Epithelial cell of proximal tubule (primary cell): ENCODE data around the gene OR6Q1. TPM values are rescaled to one million over a fixed set of nuclear protein-coding genes. Genes with fewer than 3 reads are reported as not detected.
A peak's percentile ranks its signal among the peaks of the same experiment; 100 is the strongest.

ENCODE experiments used
- DNase-seq: peaks from one replicate; pipeline ENCODE4 v3.0.0-alpha.2; 2011; ENCODE audit warnings: low read depth
- H3K4me3 ChIP-seq: 2 replicates; pipeline ENCODE4 v1.5.1; 2011; ENCODE audit warnings: low read depth, mild to moderate bottlenecking, low read length
- total RNA-seq: library from RNA; depleted of rRNA; stranded (reverse); fragments of >200 nt; gene quantifications from 2 replicates; pipeline ENCODE4 v1.2.3, GENCODE V29; 2015
- TF ChIP-seq, protein P1 (sequence below): conservative IDR thresholded peaks from 2 replicates; pipeline ENCODE4 v1.5.1; 2012; ENCODE audit warnings: low read depth, mild to moderate bottlenecking, low read length

The OR6Q1 gene
- total RNA-seq, 1 donor from 2014 or later: not detected

DNA sequence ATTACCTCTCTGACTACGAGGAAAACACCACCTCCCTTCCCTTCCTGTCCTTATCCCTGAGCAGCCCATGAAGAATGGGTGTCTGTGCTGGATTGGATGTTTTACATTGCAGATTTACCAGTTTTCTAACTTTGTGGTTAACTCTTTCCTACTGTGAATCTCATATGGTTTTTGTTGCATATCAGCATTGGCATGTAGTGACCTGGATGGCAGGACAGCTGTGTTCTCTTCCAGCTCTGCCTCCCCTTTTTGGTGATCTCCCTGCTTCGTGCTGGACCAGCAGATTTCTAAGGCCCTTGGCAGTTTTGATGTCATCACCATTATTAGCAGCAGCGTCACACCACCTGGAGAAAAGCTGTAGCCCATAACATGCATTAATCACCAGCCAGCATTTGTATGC is 26.7 kb downstream of the OR6Q1 start:
- TF ChIP-seq, protein P1, sequence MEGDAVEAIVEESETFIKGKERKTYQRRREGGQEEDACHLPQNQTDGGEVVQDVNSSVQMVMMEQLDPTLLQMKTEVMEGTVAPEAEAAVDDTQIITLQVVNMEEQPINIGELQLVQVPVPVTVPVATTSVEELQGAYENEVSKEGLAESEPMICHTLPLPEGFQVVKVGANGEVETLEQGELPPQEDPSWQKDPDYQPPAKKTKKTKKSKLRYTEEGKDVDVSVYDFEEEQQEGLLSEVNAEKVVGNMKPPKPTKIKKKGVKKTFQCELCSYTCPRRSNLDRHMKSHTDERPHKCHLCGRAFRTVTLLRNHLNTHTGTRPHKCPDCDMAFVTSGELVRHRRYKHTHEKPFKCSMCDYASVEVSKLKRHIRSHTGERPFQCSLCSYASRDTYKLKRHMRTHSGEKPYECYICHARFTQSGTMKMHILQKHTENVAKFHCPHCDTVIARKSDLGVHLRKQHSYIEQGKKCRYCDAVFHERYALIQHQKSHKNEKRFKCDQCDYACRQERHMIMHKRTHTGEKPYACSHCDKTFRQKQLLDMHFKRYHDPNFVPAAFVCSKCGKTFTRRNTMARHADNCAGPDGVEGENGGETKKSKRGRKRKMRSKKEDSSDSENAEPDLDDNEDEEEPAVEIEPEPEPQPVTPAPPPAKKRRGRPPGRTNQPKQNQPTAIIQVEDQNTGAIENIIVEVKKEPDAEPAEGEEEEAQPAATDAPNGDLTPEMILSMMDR: no peak
- H3K4me3 ChIP-seq: no peak overlapping the region
- DNase-seq: no peak

DNA sequence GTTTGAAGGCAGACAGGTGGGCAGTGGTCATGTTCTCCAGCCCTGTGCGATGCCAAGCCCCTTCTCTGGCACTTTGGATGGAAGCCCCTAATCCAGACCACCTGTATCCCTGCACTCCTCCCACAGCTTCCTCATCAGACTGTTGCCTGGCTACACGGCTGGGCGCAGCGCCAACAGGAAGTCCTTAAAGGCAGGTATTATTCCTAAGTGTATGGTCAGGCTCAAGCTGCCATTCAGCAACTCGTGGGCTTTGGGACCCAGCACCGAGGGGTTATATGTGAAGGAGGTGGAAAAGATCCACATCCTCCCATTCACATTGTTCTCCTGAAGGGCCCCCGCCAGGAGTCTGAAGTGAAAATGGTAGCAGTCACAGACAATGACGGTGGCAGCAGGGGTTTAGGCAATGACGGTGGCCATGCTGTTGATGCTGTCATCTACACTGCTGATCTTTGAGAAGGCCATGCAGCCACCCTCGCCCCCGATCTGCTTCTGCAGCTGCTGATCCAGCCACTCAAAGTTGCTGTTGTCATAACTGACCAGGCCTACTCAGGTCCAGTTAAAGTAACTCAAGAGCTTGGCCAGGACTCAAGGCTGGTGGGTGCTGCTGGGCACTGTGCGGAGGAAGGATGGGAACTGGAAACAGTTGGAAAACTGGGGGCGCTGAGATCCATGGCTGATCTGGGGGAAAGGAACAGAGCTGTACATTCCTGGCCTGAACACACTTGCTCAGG is 27.7 kb downstream of the OR6Q1 start:
- TF ChIP-seq, protein P1: no peak
- no peak overlapping the region for H3K4me3 ChIP-seq
- no peak for DNase-seq

DNA sequence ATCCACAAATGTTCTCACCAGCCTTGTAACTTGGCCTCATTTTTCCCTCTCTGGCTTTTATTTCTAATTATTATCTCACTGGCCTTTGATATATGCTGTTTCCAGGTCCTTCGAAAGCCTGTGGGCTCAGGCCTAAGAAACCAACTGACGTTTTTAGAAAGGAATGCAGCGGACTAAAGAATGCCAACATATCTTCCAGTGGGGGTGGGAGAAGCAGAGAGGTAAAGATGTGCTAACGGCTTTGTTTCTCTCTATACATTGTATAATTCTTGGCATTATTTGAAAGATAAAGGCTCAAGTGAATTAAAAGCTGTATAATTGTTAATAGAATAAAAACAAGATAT is 28.2 kb downstream of the OR6Q1 start:
- peak; percentile 89 for DNase-seq
- H3K4me3 ChIP-seq: no peak overlapping the region

DNA sequence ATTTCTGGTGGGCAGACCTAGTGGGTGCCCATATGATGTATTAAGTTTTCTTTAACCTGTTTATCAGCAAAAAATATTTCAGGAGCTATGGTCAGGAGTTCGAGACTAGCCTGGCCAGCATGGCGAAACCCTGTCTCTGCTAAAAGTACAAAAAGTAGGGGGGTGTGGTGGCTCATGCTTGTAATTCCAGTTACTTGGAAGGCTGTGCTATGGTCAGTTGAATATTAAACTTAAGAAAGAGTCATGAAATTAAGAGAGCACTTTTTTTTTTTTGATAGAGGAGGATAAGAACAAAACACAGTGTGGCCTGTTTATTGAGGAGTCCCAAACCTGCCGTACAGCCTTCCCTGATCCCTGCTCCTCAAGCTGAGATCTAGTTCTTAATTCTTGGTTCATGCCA is 29.8 kb downstream of the OR6Q1 start:
- no peak overlapping the region for H3K4me3 ChIP-seq
- TF ChIP-seq, protein P1: no peak
- DNase-seq: no peak

More for the DNA sequence above, 28.2 kb downstream of the OR6Q1 start:
- TF ChIP-seq, protein P1: no peak

DNA sequence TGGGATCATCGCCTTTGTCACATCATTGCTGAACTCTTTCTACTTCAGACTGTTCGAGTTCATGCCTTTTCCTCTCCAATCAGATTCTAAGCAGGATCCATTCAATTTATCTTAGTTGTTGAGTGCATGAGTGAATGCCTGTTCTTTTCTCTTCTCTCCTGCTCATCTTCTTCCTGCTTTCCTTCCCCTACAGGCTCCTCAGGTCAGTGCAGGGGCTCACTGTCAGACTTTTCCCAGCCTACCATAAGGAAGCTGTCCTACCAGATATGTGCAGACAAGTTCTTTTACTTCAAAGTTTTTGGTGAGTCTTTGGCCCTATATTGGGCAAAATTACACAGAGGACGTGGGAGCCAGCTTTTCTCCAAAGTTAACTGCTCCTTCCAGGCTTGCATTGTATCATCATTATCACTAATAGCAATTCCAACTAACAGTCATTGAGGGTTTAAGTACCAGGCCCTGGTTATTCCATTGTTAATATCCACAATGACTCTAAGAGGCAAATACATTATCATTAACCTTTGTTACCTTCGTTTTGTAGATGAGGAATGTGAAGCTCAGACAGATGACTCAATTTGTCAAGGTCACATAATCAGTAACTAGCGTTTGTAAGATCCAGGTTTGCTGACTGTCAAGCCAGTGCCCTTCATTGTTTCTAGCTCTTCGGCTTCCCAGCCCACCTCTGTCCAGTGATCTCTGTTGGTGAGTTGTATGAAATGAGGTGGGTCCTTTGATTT is 30.4 kb downstream of the OR6Q1 start:
- no peak for DNase-seq
- TF ChIP-seq, protein P1: peak; percentile 50

DNA sequence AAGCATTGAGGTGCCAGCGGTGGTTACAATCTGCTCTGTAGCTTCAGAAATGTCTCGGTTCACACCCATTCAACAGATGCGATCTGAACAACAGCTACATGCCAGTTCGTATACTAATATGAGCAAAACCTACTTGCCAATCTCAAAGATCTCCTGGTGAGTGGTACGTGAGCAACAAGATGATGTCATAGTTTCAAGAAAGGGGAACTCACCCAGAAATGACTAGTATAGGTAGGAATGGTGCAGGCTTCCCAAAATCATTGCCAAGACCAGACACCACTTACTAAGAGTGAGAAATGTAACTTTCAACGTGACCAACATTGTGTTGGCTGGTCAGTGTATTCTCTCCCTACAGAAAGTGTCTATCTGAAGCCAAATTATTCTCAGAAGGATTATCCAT is 31.1 kb downstream of the OR6Q1 start:
- peak; percentile 83 for DNase-seq

More for the DNA sequence above, 30.4 kb downstream of the OR6Q1 start:
- no peak overlapping the region for H3K4me3 ChIP-seq

More for the DNA sequence above, 31.1 kb downstream of the OR6Q1 start:
- TF ChIP-seq, protein P1: no peak
- H3K4me3 ChIP-seq: no peak overlapping the region
